Smooth muscle cell (in vitro differentiated cells): ENCODE measurements around the gene GEMIN7. TPM values are rescaled to one million over a fixed set of nuclear protein-coding genes. Genes with fewer than 3 reads are reported as not detected.

ENCODE experiments used
- DNase-seq: peaks from one replicate; lab custom pipeline; 2025; ENCODE audit not compliant: unreplicated experiment; lab: John Stamatoyannopoulos, UW
- H2AFZ ChIP-seq: fragments of 200-600 bp; sonication (generic); 2 replicates; pipeline ENCODE4 v1.6.0; 2016; ENCODE audit warnings: antibody characterized with exemption, low read depth, mild to moderate bottlenecking
- H3F3A ChIP-seq: fragments of 200-600 bp; sonication (generic); 2 replicates; pipeline ENCODE4 v1.6.0; 2017; ENCODE audit warnings: antibody characterized with exemption, low read depth
- H3K27ac ChIP-seq: fragments of 200-600 bp; sonication (generic); 2 replicates; pipeline ENCODE4 v1.5.1; 2016; ENCODE audit warnings: low read depth, mild to moderate bottlenecking
- H3K27me3 ChIP-seq: fragments of 200-600 bp; sonication (generic); 2 replicates; pipeline ENCODE4 v1.6.1; 2016; ENCODE audit warnings: low read depth, mild to moderate bottlenecking
- H3K36me3 ChIP-seq: fragments of 200-600 bp; sonication (generic); 2 replicates; pipeline ENCODE4 v1.5.1; 2016; ENCODE audit warnings: low read depth
- H3K4me1 ChIP-seq: fragments of 200-600 bp; sonication (generic); 2 replicates; pipeline ENCODE4 v1.5.1; 2016; ENCODE audit warnings: low read depth
- H3K4me2 ChIP-seq: fragments of 200-600 bp; sonication (generic); 2 replicates; pipeline ENCODE4 v1.6.0; 2016; ENCODE audit warnings: mild to moderate bottlenecking
- H3K4me3 ChIP-seq: fragments of 200-600 bp; sonication (generic); 2 replicates; pipeline ENCODE4 v1.5.1; 2016; ENCODE audit warnings: mild to moderate bottlenecking
- H3K79me2 ChIP-seq: fragments of 200-600 bp; sonication (generic); 2 replicates; pipeline ENCODE4 v1.6.0; 2016; ENCODE audit warnings: low read depth, mild to moderate bottlenecking
- H3K9ac ChIP-seq: fragments of 200-600 bp; sonication (generic); 2 replicates; pipeline ENCODE4 v1.6.0; 2016; ENCODE audit warnings: low read depth
- H3K9me3 ChIP-seq: fragments of 200-600 bp; sonication (generic); replicated peaks from 2 replicates; pipeline ENCODE4 v1.5.1; 2016; ENCODE audit warnings: low read depth
- H4K20me1 ChIP-seq: fragments of 200-600 bp; sonication (generic); 2 replicates; pipeline ENCODE4 v1.6.0; 2016; ENCODE audit warnings: low read depth
- WGBS: methylation state at CpG from one replicate; pipeline ENCODE4 v1.1.7; 2016; ENCODE audit warnings: low lambda C conversion rate; 5-methylcytosine and 5-hydroxymethylcytosine counted together
- polyA plus RNA-seq: library from polyadenylated mRNA; unstranded; fragments of >200 nt; fragmentation: Nextera tagmentation; extraction: Ambion mirVana; gene quantifications from 2 replicates; pipeline ENCODE4 v1.2.1, GENCODE V29; 2016
- total RNA-seq: library from RNA; depleted of rRNA; stranded (reverse); fragments of >200 nt; gene quantifications from 2 replicates; pipeline ENCODE4 v1.2.3, GENCODE V29; 2014
- TF ChIP-seq, protein P1 (sequence below): fragments of 200-600 bp; sonication (generic); IDR thresholded peaks from 2 replicates; pipeline ENCODE4 v1.5.1; 2017; ENCODE audit warnings: borderline replicate concordance, mild to moderate bottlenecking, antibody characterized with exemption; ENCODE audit not compliant: insufficient read depth, poor library complexity, severe bottlenecking

GEMIN7 gene
- total and polyA plus RNA-seq, 2 experiments from 2014 or later, result 50.6 to 67.0 TPM

DNA sequence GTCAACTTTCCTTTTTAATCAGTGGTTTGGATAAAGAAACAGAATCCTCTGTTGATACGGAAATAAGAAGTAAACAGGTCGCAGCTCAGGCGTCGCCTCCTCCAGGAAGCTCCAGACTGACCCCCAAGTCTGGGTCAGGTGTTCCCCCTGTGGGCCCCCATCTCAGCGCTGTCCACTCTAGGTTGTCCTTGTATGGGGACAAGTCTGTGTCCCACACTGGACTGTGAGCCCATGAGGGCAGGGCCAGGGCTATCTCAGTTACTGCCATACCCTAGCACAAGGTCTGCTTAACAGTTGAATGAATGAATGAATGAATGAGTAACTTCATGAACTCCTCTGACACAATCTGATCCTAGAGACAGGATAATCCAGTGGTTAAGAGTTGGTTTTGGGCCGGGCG lies 32.7 kb upstream of the GEMIN7 start:
- H3K4me3 ChIP-seq, result no peak overlapping the region

DNA sequence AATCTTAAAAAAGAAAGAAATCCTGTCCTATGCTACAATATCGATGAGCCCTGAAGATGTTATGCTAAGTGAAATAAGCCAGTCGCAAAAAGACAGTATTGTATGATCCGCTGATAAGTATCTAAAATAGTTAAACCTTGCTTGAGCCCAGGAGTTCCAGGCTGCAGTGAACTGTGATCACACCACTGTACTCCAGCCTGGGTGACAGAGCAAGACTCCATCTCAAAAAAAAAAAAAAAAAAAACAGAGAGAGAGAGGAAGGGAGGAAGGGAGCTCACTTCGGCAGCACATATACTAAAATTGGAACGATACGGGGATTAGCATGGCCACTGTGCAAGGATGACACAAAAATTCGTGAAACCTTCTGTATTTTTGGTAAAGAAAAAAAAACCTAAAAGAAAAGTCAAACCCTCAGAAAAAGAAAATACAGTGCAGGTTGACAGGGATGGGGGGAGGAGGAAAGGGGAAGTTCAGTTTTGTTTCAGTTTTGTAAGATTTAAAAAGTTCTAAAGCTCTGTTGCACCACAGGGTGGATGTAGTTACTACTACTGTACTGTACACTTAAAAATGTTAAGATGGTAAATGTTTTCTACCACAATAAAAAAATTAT lies 31.8 kb upstream of the GEMIN7 start:
- Histone ChIP-seq H3K9me3 (no peaks in the 10 kb centered on the region), H2AFZ (no peak overlapping the region), H3K79me2 (peaks cover 92% of the 10 kb centered on the region), H3K4me2 (no peak overlapping the region), H3K4me3 (no peak overlapping the region), H3K4me1 (no peaks in the 10 kb centered on the region), H3K27me3 (no peaks in the 10 kb centered on the region), H3F3A (peaks cover 4% of the 10 kb centered on the region), H3K27ac (no peak overlapping the region), H4K20me1 (peaks cover 99% of the 10 kb centered on the region), H3K36me3 (peaks cover 6% of the 10 kb centered on the region), H3K9ac (no peak overlapping the region)
- no peak for DNase-seq
- 95% methylated on average over 7 of the region's 7 CpGs for WGBS
- TF ChIP-seq, protein P1, sequence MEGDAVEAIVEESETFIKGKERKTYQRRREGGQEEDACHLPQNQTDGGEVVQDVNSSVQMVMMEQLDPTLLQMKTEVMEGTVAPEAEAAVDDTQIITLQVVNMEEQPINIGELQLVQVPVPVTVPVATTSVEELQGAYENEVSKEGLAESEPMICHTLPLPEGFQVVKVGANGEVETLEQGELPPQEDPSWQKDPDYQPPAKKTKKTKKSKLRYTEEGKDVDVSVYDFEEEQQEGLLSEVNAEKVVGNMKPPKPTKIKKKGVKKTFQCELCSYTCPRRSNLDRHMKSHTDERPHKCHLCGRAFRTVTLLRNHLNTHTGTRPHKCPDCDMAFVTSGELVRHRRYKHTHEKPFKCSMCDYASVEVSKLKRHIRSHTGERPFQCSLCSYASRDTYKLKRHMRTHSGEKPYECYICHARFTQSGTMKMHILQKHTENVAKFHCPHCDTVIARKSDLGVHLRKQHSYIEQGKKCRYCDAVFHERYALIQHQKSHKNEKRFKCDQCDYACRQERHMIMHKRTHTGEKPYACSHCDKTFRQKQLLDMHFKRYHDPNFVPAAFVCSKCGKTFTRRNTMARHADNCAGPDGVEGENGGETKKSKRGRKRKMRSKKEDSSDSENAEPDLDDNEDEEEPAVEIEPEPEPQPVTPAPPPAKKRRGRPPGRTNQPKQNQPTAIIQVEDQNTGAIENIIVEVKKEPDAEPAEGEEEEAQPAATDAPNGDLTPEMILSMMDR, result no peak

More for the DNA sequence above, 32.7 kb upstream of the GEMIN7 start:
- Histone ChIP-seq H3K9me3 (no peaks in the 10 kb centered on the region), H3K79me2 (peaks cover 94% of the 10 kb centered on the region), H2AFZ (no peak overlapping the region), H3K4me2 (no peak overlapping the region), H3K27me3 (no peaks in the 10 kb centered on the region), H4K20me1 (peaks cover 99% of the 10 kb centered on the region), H3K4me1 (no peaks in the 10 kb centered on the region), H3F3A (peaks cover 4% of the 10 kb centered on the region), H3K27ac (no peak overlapping the region), H3K36me3 (peaks cover 6% of the 10 kb centered on the region), H3K9ac (no peak overlapping the region)
- TF ChIP-seq, protein P1, result no peak
- no peak for DNase-seq
- 96% methylated on average over 7 of the region's 7 CpGs for WGBS

DNA sequence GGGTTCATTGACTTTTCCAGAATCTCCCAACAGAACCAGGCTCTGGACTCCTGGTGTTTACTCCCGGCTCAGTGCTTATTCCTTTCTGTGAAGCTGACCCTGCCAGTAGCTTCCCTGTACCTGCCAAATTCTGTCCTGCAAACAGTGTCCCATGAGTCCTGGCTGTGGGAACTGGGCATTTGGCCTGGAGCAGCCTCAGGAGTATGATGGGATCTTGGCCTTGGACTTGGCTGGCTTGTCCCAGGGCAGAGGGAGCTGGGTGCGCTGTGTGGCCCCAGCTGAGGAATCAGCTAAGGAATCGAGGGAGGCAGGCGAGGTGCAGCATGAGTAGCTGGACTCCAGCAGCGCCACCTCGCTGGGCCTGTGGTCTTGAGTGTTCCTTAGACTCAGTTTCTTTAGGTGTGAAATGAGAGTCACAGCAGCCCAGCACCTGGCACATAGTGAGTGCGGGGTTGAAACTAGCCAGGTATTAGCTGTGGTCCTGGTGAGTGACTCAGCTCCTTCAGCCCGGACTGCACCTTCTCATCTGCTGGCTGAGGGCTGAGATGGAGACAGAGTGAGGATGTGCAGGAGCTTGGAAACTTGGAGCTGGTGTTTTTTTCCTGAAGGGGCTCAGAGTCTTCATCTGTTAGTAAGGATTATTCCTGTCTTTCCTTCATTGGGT lies 29.9 kb upstream of the GEMIN7 start:
- no peak overlapping the region for H3K27ac ChIP-seq
- H3K9ac ChIP-seq, result no peak overlapping the region
- H3K79me2 ChIP-seq, result peaks cover 83% of the 10 kb centered on the region
- peaks cover 99% of the 10 kb centered on the region for H4K20me1 ChIP-seq
- H3F3A ChIP-seq, result peaks cover 3% of the 10 kb centered on the region
- H3K4me3 ChIP-seq, result no peak overlapping the region
- 83% methylated on average over 8 of the region's 8 CpGs for WGBS
- H3K4me2 ChIP-seq, result no peak overlapping the region
- peaks cover 10% of the 10 kb centered on the region for H3K36me3 ChIP-seq
- no peaks in the 10 kb centered on the region for H3K4me1 ChIP-seq
- TF ChIP-seq, protein P1, result no peak
- H2AFZ ChIP-seq, result no peak overlapping the region
- H3K9me3 ChIP-seq, result no peaks in the 10 kb centered on the region
- no peaks in the 10 kb centered on the region for H3K27me3 ChIP-seq
- no peak for DNase-seq
